ENCODE data around the gene RPL7L1.
"Not testable (repeated sequence)": the region's sequence is repeated elsewhere in the genome, so short reads cannot be mapped to it uniquely, and the experiment has no call there.

DNA sequence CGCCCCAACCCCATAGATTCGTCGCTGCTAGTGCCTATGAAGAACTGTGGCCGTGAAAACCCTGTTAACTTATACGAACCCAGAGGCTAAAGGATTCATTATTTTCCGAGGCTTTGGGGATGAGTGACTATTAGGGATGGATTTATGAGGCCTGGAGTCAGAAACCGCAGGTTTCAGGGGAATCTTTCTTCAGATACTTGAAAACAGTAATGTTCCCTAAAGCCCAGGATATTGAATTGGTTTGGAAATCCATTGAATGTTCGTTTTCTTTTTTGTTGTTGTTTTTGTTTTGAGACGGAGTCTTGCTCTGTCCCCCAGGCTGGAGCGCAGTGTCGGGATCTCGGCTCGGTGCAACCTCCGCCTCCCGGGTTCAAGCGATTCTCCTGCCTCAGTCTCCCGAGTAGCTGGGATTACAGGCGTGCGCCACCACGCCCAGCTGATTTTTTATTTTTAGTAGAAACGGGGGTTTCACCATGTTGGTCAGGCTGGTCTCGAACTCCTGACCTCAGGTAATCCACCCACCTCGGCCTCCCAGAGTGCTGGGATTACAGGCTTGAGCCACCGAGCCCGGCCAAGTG, 913 bp downstream of the RPL7L1 start:
- TF ChIP-seq, protein P1, sequence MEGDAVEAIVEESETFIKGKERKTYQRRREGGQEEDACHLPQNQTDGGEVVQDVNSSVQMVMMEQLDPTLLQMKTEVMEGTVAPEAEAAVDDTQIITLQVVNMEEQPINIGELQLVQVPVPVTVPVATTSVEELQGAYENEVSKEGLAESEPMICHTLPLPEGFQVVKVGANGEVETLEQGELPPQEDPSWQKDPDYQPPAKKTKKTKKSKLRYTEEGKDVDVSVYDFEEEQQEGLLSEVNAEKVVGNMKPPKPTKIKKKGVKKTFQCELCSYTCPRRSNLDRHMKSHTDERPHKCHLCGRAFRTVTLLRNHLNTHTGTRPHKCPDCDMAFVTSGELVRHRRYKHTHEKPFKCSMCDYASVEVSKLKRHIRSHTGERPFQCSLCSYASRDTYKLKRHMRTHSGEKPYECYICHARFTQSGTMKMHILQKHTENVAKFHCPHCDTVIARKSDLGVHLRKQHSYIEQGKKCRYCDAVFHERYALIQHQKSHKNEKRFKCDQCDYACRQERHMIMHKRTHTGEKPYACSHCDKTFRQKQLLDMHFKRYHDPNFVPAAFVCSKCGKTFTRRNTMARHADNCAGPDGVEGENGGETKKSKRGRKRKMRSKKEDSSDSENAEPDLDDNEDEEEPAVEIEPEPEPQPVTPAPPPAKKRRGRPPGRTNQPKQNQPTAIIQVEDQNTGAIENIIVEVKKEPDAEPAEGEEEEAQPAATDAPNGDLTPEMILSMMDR (conservative IDR thresholded peaks at IDR 0.05): not testable (repeated sequence)
- TF ChIP-seq ZFX (IDR thresholded peaks at IDR 0.05): not testable (repeated sequence)
